HG02981 (cell line): ENCODE data around the gene DIPK1B.

Source experiments
- ATAC-seq: cut with Tn5 transposase; IDR thresholded peaks from one replicate; pipeline ENCODE4 v1.9.1; 2021; ENCODE audit warnings: mild to moderate bottlenecking, moderate library complexity; ENCODE audit not compliant: unreplicated experiment

Gene DIPK1B

GRCh38 chr9:136718345-136719194 lies 6.2 kb downstream of the DIPK1B start:
- ATAC-seq, result no peak

GRCh38 chr9:136719195-136719880 lies 7.0 kb downstream of the DIPK1B start:
- no peak for ATAC-seq

DNA sequence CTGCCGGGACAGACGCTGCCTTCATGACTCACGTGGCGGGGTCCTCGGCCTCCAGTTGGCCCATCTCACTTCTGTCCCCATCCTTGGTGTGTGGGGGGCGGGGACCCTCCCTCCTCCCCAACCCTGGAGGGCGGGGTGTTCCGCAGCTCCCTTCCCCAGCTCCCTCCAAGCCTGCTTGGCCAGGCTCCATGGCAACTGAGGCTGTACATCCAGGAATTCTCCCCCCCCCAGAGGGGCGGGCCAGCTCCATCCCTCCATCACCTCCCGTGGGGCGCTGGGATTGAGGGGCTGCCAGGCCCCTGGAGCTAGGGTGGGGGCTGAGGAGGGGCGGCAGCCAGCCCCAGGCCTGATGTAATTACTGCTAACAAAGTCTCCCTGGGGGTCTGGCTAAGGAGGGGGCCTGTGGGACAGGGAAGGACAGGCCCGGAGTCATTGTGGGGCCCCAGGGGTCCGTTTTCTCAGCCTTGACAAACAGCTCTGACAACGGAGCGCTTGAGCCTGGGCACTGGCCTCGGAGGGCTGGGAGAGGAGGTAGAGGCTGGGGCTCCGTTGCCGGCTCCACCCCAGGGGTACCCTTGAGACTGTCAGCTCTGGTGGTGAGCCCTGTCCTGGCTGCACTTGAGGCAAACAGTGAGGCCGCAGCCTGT lies 8.0 kb downstream of the DIPK1B start:
- ATAC-seq, result no peak

DNA sequence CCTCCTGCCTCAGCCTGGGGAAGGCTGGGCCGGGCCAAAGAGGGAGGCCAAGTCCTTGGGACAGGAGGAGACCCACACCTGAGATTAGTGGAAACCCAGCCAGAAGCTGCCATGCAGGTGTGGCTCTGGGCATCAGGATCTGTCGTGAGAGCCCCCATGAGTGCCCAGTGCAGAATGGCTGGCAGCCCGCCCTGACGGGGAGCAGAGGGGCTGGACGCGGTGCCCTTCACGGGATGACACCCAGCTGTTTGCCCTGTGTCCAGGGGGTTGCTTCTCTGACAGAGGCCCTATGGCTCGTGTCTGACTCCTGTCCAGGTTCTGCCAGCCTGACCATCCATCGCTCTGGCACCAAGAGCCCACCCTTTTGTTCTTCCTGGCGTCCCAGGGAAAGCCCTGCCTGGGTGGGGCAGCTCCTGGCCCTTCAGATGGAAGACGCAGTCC lies 8.5 kb downstream of the DIPK1B start:
- ATAC-seq, result no peak

DNA sequence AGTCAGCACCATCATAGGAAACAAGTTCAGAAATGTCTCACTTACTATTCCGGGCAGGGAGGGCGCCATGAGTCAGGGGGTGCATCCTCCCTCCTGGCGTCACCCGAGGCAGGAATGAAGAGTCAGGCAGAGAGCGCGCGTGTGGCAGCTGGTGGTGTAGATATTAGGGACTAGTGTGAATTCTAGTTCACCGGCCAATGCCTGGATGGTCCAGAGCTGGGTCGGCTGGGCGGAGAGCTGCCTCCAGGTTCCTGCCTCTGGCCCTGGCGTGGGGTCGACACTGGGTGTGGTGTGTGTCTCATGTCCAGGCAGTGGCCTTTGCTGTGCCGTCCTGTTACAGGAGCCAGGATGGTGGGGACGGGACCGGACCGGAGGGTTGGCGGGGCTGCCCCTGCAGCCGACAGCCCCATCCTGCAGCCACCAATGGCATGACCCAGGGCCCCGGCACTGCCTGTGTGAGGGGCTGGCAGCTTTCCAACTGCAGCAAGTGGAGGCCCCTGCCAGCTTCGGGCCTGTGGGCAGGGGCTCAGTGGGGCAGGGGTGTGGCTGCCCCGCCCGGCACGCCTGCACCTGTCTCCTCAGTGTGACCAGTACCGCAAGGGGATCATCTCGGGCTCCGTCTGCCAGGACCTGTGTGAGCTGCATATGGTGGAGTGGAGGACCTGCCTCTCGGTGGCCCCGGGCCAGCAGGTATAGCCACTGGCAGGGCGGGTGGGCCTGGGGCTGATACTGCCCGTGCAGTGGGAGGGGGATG lies 9.1 kb downstream of the DIPK1B start:
- ATAC-seq, result no peak

DNA sequence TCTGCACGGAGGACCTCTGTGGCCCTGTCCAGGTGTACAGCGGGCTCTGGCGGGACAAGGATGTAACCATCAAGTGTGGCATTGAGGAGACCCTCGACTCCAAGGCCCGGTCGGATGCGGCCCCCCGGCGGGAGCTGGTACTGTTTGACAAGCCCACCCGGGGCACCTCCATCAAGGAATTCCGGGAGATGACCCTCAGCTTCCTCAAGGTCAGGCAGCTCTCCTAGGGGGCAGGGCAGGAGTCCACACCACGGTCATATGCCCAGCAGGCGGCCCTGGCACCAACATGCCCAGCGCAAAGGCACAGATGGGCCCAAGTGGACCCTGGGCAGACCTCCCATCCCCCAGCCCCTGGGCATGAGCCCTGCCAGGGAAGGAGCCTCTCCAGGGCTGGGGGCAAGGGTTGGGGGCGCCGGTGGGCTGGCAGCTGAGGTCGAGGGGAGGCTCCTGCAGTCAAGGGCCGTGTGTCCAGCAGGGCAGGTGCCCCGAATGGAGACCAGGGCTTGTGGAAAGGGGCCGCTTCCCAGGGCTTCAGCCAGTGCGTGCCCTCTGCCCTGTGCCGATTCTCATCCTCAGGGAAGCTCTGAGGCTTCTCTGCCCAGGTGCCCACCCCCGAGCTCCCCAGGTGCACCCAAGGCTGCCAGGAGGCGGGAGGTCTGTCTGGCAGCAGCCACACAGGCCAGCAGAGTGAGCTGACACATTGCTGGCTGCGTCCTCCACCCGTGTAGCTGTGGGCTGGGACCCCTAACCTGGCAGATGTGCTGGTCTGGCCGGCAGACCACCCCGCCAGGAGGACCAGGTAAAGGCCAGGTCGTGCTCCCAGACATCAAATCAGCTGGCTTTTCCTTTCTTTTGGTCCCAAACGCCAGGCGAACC lies 10.0 kb downstream of the DIPK1B start:
- ATAC-seq, result no peak

DNA sequence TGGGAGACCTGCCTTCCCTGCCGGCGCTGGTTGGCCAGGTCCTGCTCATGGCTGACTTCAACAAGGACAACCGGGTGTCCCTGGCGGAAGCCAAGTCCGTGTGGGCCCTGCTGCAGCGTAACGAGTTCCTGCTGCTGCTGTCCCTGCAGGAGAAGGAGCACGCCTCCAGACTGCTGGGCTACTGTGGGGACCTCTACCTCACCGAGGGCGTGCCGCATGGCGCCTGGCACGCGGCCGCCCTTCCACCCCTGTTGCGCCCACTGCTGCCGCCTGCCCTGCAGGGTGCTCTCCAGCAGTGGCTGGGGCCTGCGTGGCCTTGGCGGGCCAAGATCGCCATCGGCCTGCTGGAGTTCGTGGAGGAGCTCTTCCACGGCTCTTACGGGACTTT lies 10.6 kb downstream of the DIPK1B start:
- ATAC-seq, result no peak

DNA sequence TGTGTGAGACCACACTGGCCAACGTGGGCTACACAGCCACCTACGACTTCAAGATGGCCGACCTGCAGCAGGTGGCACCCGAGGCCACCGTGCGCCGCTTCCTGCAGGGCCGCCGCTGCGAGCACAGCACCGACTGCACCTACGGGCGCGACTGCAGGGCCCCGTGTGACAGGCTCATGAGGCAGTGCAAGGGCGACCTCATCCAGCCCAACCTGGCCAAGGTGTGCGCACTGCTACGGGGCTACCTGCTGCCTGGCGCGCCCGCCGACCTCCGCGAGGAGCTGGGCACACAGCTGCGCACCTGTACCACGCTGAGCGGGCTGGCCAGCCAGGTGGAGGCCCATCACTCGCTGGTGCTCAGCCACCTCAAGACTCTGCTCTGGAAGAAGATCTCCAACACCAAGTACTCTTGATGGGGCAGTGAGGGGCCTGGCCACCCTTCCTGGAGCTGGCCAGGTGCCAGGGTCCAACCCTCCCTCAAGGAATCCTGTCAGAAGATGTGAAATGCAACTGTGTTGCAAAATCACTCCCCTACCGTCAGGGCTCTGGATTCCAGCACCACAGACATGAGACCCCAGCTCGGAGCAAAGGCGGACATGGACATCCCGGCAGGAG lies 11.1 kb downstream of the DIPK1B start:
- ATAC-seq, result no peak

DNA sequence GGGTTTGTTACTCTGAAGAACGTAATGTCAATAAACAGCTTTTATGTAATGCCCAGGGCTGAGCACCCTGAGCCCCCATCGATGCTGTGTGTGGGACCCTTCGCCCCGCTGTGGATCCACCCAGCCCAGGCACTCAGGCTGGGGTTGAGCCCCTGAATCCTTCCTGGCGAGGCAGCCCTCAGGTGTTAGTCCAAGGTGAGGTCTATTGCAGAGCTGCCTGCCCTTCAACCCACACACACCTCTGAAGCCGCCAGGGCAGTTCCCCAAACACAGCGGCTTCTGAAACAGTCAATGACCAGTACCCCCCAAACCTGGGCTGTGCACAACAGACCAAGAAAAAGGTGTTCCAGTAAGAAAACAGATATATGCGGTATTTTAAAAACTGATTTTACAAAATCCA lies 11.6 kb downstream of the DIPK1B start:
- ATAC-seq, result no peak

GRCh38 chr9:136724772-136725171 lies 12.4 kb downstream of the DIPK1B start:
- ATAC-seq, result no peak

DNA sequence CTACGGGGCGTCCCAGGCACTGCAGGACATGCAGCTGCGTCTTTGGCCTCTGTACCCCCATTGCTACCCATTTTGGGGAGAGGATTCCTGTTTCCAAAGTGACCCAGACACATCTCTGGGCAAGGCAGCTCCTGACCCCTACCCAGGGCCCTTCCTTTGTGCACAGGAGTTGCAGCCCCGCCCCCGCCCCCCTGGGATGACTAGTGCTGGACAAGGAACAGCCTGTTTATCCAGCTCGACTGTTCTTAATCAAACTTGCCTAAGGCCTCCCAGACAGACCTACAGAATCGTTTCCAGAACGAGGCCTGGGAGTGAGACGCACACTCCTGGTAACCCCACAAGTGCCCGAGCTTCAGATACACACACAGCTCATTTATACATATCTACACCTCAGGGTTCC lies 13.2 kb downstream of the DIPK1B start:
- ATAC-seq, result no peak

- ATAC-seq, result no peak
Measured at GRCh38 chr9:136726118-136726517, 13.7 kb downstream of the DIPK1B start.

GRCh38 chr9:136726631-136727191 lies 14.3 kb downstream of the DIPK1B start:
- ATAC-seq, result no peak

- ATAC-seq, result peak; percentile 58
Measured at GRCh38 chr9:136728080-136728547, 15.7 kb downstream of the DIPK1B start.

DNA sequence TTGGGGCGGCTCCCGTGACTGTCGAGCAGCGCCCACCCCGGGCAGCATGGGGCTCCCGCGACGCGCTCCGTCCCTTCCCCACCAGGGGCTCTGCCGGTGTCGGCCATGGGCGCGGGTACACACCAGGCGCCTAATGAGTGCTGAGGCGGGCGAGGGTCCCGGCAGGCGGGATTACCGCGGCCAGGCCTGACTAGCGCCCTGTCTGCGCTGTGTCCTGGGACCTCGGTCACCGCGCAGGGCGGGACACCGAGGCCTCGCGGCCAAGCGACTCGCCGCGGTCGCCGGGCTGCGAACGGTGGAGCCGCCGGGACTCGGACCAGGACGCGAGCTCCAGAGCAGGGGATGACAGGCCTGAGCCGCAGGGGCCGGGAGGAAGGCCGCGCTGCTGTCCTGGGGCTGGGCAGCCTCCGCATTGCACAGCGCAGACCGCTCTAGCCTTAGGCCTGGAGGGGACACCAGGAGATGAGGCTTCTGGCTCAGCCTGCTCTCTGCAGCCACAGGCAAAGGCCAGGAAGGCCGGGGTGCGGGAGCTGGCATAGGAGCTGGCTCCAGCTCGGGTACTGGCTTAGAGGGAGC lies 16.3 kb downstream of the DIPK1B start:
- peak; percentile 7 for ATAC-seq

GRCh38 chr9:136729144-136729543 lies 16.8 kb downstream of the DIPK1B start:
- ATAC-seq, result no peak

- no peak for ATAC-seq
Measured at GRCh38 chr9:136729926-136730325, 17.6 kb downstream of the DIPK1B start.

GRCh38 chr9:136732444-136733178 lies 20.2 kb downstream of the DIPK1B start:
- no peak for ATAC-seq
